Immature natural killer cell (primary cell): Measurements from ENCODE around the gene DYRK3. TPM values are rescaled to one million over a fixed set of nuclear protein-coding genes. Genes with fewer than 3 reads are reported as not detected.
A peak's percentile ranks its signal among the peaks of the same experiment; 100 is the strongest.

Source experiments
- DNase-seq, 3 donors: peaks; one replicate each; pipeline ENCODE4 v3.0.0; 2022; ENCODE audit warnings: mixed read lengths in 1 of 3
- H3K27ac Mint-ChIP-seq, 6 donors: one replicate each; pipeline ENCODE4 v1.8.0; 2020; ENCODE audit warnings: mixed read lengths in 6 of 6, mild to moderate bottlenecking in 5 of 6, inconsistent platforms in 4 of 6, moderate library complexity in 3 of 6
- H3K27me3 Mint-ChIP-seq, 3 donors: one replicate each; pipeline ENCODE4 v1.8.0; 2020 to 2021; ENCODE audit warnings: low read depth in 3 of 3, mild to moderate bottlenecking in 3 of 3, mixed read lengths in 3 of 3, moderate library complexity in 3 of 3, inconsistent platforms in 1 of 3
- H3K36me3 Mint-ChIP-seq, 3 donors: one replicate each; pipeline ENCODE4 v1.8.0; 2020; ENCODE audit warnings: mixed read lengths in 3 of 3, inconsistent platforms in 2 of 3, mild to moderate bottlenecking in 2 of 3
- H3K4me1 Mint-ChIP-seq, 2 donors: one replicate each; pipeline ENCODE4 v1.8.0; 2020; ENCODE audit warnings: inconsistent platforms in 2 of 2, mild to moderate bottlenecking in 2 of 2, mixed read lengths in 2 of 2, moderate library complexity in 1 of 2
- H3K4me3 Mint-ChIP-seq, 5 donors: one replicate each; pipeline ENCODE4 v1.8.0; 2020; ENCODE audit warnings: mild to moderate bottlenecking in 5 of 5, mixed read lengths in 5 of 5, inconsistent platforms in 3 of 5, moderate library complexity in 3 of 5
- H3K9me3 Mint-ChIP-seq, 6 donors: one replicate each; pipeline ENCODE4 v1.8.0; 2020; ENCODE audit warnings: mild to moderate bottlenecking in 6 of 6, mixed read lengths in 6 of 6, inconsistent platforms in 4 of 6, moderate library complexity in 3 of 6
- polyA plus RNA-seq, 3 donors: library from polyadenylated mRNA; unstranded; fragments of 300-500 nt; fragmentation: Illumina TruSeq; gene quantifications; one replicate each; pipeline ENCODE4 v1.2.3, GENCODE V29; 2021

The DYRK3 gene
- polyA plus RNA-seq, 3 donors from 2014 or later = not detected

- peaks cover 0 to 19% of the 10 kb centered on the region in 2 donors for H3K4me1 Mint-ChIP-seq
- no peak overlapping the region for H3K27ac Mint-ChIP-seq
- H3K27me3 Mint-ChIP-seq = peaks cover 0 to 22% (median 4%) of the 10 kb centered on the region in 3 donors
- H3K36me3 Mint-ChIP-seq = no peaks in the 10 kb centered on the region
- H3K9me3 Mint-ChIP-seq = no peaks in the 10 kb centered on the region
- no peak for DNase-seq
- no peak overlapping the region for H3K4me3 Mint-ChIP-seq
These were observed 23.6 kb downstream of the DYRK3 start for GRCh38 chr1:206658981-206659273.

- Mint-ChIP-seq H3K27ac (no peak overlapping the region), H3K36me3 (no peaks in the 10 kb centered on the region), H3K27me3 (peaks cover 0 to 22% (median 4%) of the 10 kb centered on the region in 3 donors), H3K9me3 (no peaks in the 10 kb centered on the region), H3K4me1 (peaks cover 2 to 24% of the 10 kb centered on the region in 2 donors), H3K4me3 (no peak overlapping the region)
- DNase-seq = no peak
These were observed 24.8 kb downstream of the DYRK3 start for GRCh38 chr1:206660136-206660535.

GRCh38 chr1:206661161-206661820 lies 26.0 kb downstream of the DYRK3 start:
- Mint-ChIP-seq H3K27me3 (peaks cover 0 to 22% (median 4%) of the 10 kb centered on the region in 3 donors), H3K4me1 (peaks cover 2 to 24% of the 10 kb centered on the region in 2 donors), H3K36me3 (no peaks in the 10 kb centered on the region), H3K9me3 (no peaks in the 10 kb centered on the region), H3K27ac (peak overlapping the region in 1 of 6 donors; percentile 8), H3K4me3 (no peak overlapping the region)
- DNase-seq = no peak

- Mint-ChIP-seq H3K9me3 (no peaks in the 10 kb centered on the region), H3K4me1 (peaks cover 2 to 29% of the 10 kb centered on the region in 2 donors), H3K27me3 (peaks cover 0 to 17% (median 4%) of the 10 kb centered on the region in 3 donors), H3K4me3 (no peak overlapping the region), H3K27ac (no peak overlapping the region), H3K36me3 (no peaks in the 10 kb centered on the region)
- no peak for DNase-seq
These were observed 27.2 kb downstream of the DYRK3 start for GRCh38 chr1:206662396-206663092.

GRCh38 chr1:206663362-206663761 lies 28.0 kb downstream of the DYRK3 start:
- peaks cover 10 to 36% of the 10 kb centered on the region in 2 donors for H3K4me1 Mint-ChIP-seq
- H3K4me3 Mint-ChIP-seq = no peak overlapping the region
- H3K36me3 Mint-ChIP-seq = no peaks in the 10 kb centered on the region
- H3K27ac Mint-ChIP-seq = no peak overlapping the region
- H3K9me3 Mint-ChIP-seq = no peaks in the 10 kb centered on the region
- H3K27me3 Mint-ChIP-seq = peaks cover 0 to 19% (median 4%) of the 10 kb centered on the region in 3 donors
- DNase-seq = no peak

- Mint-ChIP-seq H3K4me3 (peak overlapping the region in 3 of 5 donors; percentile 39 to 55 (median 52)), H3K27ac (no peak overlapping the region), H3K9me3 (no peaks in the 10 kb centered on the region), H3K27me3 (peaks cover 0 to 15% (median 3%) of the 10 kb centered on the region in 3 donors), H3K36me3 (no peaks in the 10 kb centered on the region), H3K4me1 (peaks cover 14 to 36% of the 10 kb centered on the region in 2 donors)
- DNase-seq = peak; percentile 71 to 75 (median 74)
These were observed 28.7 kb downstream of the DYRK3 start for GRCh38 chr1:206663832-206664652.

GRCh38 chr1:206664740-206665139 lies 29.4 kb downstream of the DYRK3 start:
- Mint-ChIP-seq H3K27me3 (peaks cover 0 to 12% (median 3%) of the 10 kb centered on the region in 3 donors), H3K9me3 (no peaks in the 10 kb centered on the region), H3K27ac (no peak overlapping the region), H3K36me3 (no peaks in the 10 kb centered on the region), H3K4me3 (no peak overlapping the region), H3K4me1 (peaks cover 14 to 36% of the 10 kb centered on the region in 2 donors)
- DNase-seq = no peak

GRCh38 chr1:206666031-206666561 lies 30.8 kb downstream of the DYRK3 start:
- no peak for DNase-seq
- Mint-ChIP-seq H3K4me1 (peaks cover 14 to 36% of the 10 kb centered on the region in 2 donors), H3K27ac (no peak overlapping the region), H3K4me3 (no peak overlapping the region), H3K36me3 (no peaks in the 10 kb centered on the region), H3K9me3 (no peaks in the 10 kb centered on the region), H3K27me3 (peaks cover 0 to 4% (median 3%) of the 10 kb centered on the region in 3 donors)

GRCh38 chr1:206666954-206667665 lies 31.8 kb downstream of the DYRK3 start:
- Mint-ChIP-seq H3K4me1 (peaks cover 14 to 36% of the 10 kb centered on the region in 2 donors), H3K4me3 (no peak overlapping the region), H3K27me3 (peaks cover 0 to 4% (median 3%) of the 10 kb centered on the region in 3 donors), H3K9me3 (no peaks in the 10 kb centered on the region), H3K36me3 (no peaks in the 10 kb centered on the region), H3K27ac (no peak overlapping the region)
- no peak for DNase-seq

- H3K27me3 Mint-ChIP-seq = peaks cover 0 to 4% (median 0%) of the 10 kb centered on the region in 3 donors
- peaks cover 14 to 29% of the 10 kb centered on the region in 2 donors for H3K4me1 Mint-ChIP-seq
- DNase-seq = no peak
- no peaks in the 10 kb centered on the region for H3K36me3 Mint-ChIP-seq
- H3K4me3 Mint-ChIP-seq = peak overlapping the region; percentile 11 to 51 (median 44)
- peak overlapping the region in 5 of 6 donors; percentile 1 to 74 (median 31) for H3K27ac Mint-ChIP-seq
- H3K9me3 Mint-ChIP-seq = no peaks in the 10 kb centered on the region
These were observed 33.0 kb downstream of the DYRK3 start for GRCh38 chr1:206668351-206668750.

- Mint-ChIP-seq H3K9me3 (no peaks in the 10 kb centered on the region), H3K4me1 (peaks cover 14 to 23% of the 10 kb centered on the region in 2 donors), H3K27me3 (peaks cover 0 to 4% (median 0%) of the 10 kb centered on the region in 3 donors), H3K4me3 (no peak overlapping the region), H3K27ac (no peak overlapping the region), H3K36me3 (no peaks in the 10 kb centered on the region)
- no peak for DNase-seq
These were observed 33.6 kb downstream of the DYRK3 start for GRCh38 chr1:206668874-206669410.

GRCh38 chr1:206672011-206672688 lies 36.8 kb downstream of the DYRK3 start:
- Mint-ChIP-seq H3K4me1 (peaks cover 12 to 23% of the 10 kb centered on the region in 2 donors), H3K27me3 (peaks cover 0 to 5% (median 0%) of the 10 kb centered on the region in 3 donors), H3K27ac (no peak overlapping the region), H3K4me3 (no peak overlapping the region), H3K9me3 (no peaks in the 10 kb centered on the region), H3K36me3 (no peaks in the 10 kb centered on the region)
- DNase-seq = no peak
